HCT116 (cell line): ENCODE measurements around the gene SEMA6D. TPM values are rescaled to one million over a fixed set of nuclear protein-coding genes. Genes with fewer than 3 reads are reported as not detected.

Experiments
- ATAC-seq: fragments of 200-7000 bp; cut with Tn5 transposase; 2 replicates; pipeline ENCODE4 v1.9.1; 2020; ENCODE audit warnings: mild to moderate bottlenecking, moderate library complexity
- BruUV-seq: library from RNA; stranded (reverse); fragments of 400-500 nt; replicated peaks from 2 replicates; lab custom pipeline; 2021; lab: Mats Ljungman, UMichigan
- CTCF ChIA-PET: fragments of 300-600 bp; sonication (Branson Sonifier 250); formaldehyde crosslinking; loops from one replicate; lab custom pipeline; 2021; ENCODE audit warnings: antibody characterized with exemption; lab: Charles Lee
- POLR2A ChIA-PET: fragments of 300-600, 350-600 bp; sonication (Branson Sonifier 250); formaldehyde crosslinking; loops from one replicate; lab custom pipeline; 2021; ENCODE audit warnings: antibody characterized with exemption; lab: Charles Lee
- RAD21 ChIA-PET, 2 experiments: fragments of 300-600 bp; sonication (Branson Sonifier 250); formaldehyde crosslinking; loops; one replicate each; lab custom pipeline; 2023; ENCODE audit warnings: low total read pairs in 2 of 2; ENCODE audit not compliant: uncharacterized antibody in 2 of 2, unreplicated experiment in 2 of 2, low non-redundant PET in 1 of 2; lab: Charles Lee
- DNase-seq: peaks from one replicate; pipeline ENCODE4 v3.0.0-alpha.2; 2010; ENCODE audit warnings: low read depth, low spot score
- H2AFZ ChIP-seq: fragments of 200-600 bp; shearing (Covaris generic), sonication (generic); 2 replicates; pipeline ENCODE4 v1.6.1; 2017; ENCODE audit warnings: low read depth, mixed run types, mixed read lengths, antibody characterized with exemption, low read length; ENCODE audit not compliant: poor library complexity, severe bottlenecking
- H3K27ac ChIP-seq: 2 replicates; pipeline ENCODE4 v1.5.1; 2012; ENCODE audit warnings: low read depth, low read length
- H3K27me3 ChIP-seq: fragments of 200-600 bp; sonication (generic); 2 replicates; pipeline ENCODE4 v1.6.1; 2016; ENCODE audit warnings: mixed run types, low read length, mixed read lengths; ENCODE audit not compliant: insufficient read depth
- H3K36me3 ChIP-seq, 2 experiments: fragments of 200-500 bp in 1 of 2; fragments of 200-600 bp in 1 of 2; sonication (Bioruptor generic) in 1 of 2; sonication (generic) in 1 of 2; 2 replicates each; pipeline versions ENCODE4 v1.5.1 to v1.6.1; 2014 to 2016; ENCODE audit warnings: low read length in 2 of 2, inconsistent platforms in 1 of 2, mixed read lengths in 1 of 2, mixed run types in 1 of 2; ENCODE audit not compliant: insufficient read depth in 2 of 2, control insufficient read depth in 1 of 2
- H3K4me1 ChIP-seq, 2 experiments: fragments of 200-600 bp in 1 of 2; sonication (generic) in 1 of 2; 2 replicates each; pipeline versions ENCODE4 v1.5.1 to v1.6.1; 2012 to 2017; ENCODE audit warnings: low read length in 2 of 2, inconsistent platforms in 1 of 2, mild to moderate bottlenecking in 1 of 2, mixed read lengths in 1 of 2, mixed run types in 1 of 2, moderate library complexity in 1 of 2; ENCODE audit not compliant: insufficient read depth in 2 of 2, control insufficient read depth in 1 of 2
- H3K4me2 ChIP-seq: fragments of 200-600 bp; sonication (generic); 2 replicates; pipeline ENCODE4 v1.6.1; 2017; ENCODE audit warnings: mixed run types, low read length, mixed read lengths
- H3K4me3 ChIP-seq, 2 experiments: fragments of 200-600 bp in 1 of 2; sonication (generic) in 1 of 2; replicated peaks in 1 of 2; 2 replicates each; pipeline ENCODE4 v1.5.1; 2011 to 2016; ENCODE audit warnings: low read length in 2 of 2, control low read depth in 1 of 2, low read depth in 1 of 2, mild to moderate bottlenecking in 1 of 2, mixed read lengths in 1 of 2, mixed run types in 1 of 2
- H3K79me2 ChIP-seq: fragments of 200-600 bp; sonication (generic); 2 replicates; pipeline ENCODE4 v1.6.1; 2017; ENCODE audit warnings: mild to moderate bottlenecking, mixed run types, low read length, moderate library complexity, mixed read lengths; ENCODE audit not compliant: insufficient read depth
- H3K9ac ChIP-seq: fragments of 200-600 bp; sonication (generic); 2 replicates; pipeline ENCODE4 v1.6.1; 2016; ENCODE audit warnings: low read length, mixed read lengths
- H3K9me2 ChIP-seq: fragments of 200-600 bp; sonication (generic), shearing (Covaris generic); 2 replicates; pipeline ENCODE4 v1.6.1; 2017; ENCODE audit warnings: mixed run types, mild to moderate bottlenecking, moderate library complexity; ENCODE audit not compliant: insufficient read depth
- H3K9me3 ChIP-seq, 2 experiments: fragments of 200-500 bp in 1 of 2; fragments of 200-600 bp in 1 of 2; sonication (Bioruptor generic) in 1 of 2; sonication (generic) in 1 of 2; 2 replicates each; pipeline ENCODE4 v1.6.1; 2014 to 2017; ENCODE audit warnings: low read length in 2 of 2, mixed read lengths in 2 of 2, inconsistent platforms in 1 of 2, low read depth in 1 of 2, mild to moderate bottlenecking in 1 of 2, mixed run types in 1 of 2, moderate library complexity in 1 of 2; ENCODE audit not compliant: control insufficient read depth in 1 of 2, insufficient read depth in 1 of 2
- H4K20me1 ChIP-seq: fragments of 200-600 bp; sonication (generic), shearing (Covaris generic); 2 replicates; pipeline ENCODE4 v1.6.1; 2017; ENCODE audit warnings: mixed run types, mild to moderate bottlenecking, moderate library complexity; ENCODE audit not compliant: insufficient read depth
- CBX3 ChIP-seq: IDR thresholded peaks from 2 replicates; pipeline ENCODE4 v1.6.1; 2012; ENCODE audit warnings: low read depth
- EGR1 ChIP-seq: IDR thresholded peaks from 2 replicates; pipeline ENCODE4 v1.6.1; 2012; ENCODE audit warnings: low read depth
- EZH2 ChIP-seq: fragments of 200-600 bp; sonication (generic); IDR thresholded peaks from 2 replicates; pipeline ENCODE4 v1.6.1; 2017; ENCODE audit warnings: antibody characterized with exemption, mixed run types
- EZH2phosphoT487 ChIP-seq: fragments of 200-600 bp; IDR thresholded peaks from 2 replicates; pipeline ENCODE4 v1.6.1; 2018; ENCODE audit warnings: antibody characterized with exemption, borderline replicate concordance
- FOSL1 ChIP-seq: IDR thresholded peaks from 2 replicates; pipeline ENCODE4 v1.6.1; 2012; ENCODE audit warnings: low read depth
- ZFX ChIP-seq: fragments of 450-650 bp; IDR thresholded peaks from 2 replicates; pipeline ENCODE4 v1.6.1; 2017
- intact Hi-C: fragments of 100-400 bp; cut with micrococcal nuclease; formaldehyde crosslinking; loops from 2 replicates; pipeline ENCODE4 v1.10.0; 2022
- total RNA-seq: library from RNA; stranded (reverse); gene quantifications from one replicate; pipeline ENCODE4 v1.2.1, GENCODE V29; 2021; ENCODE audit not compliant: unreplicated experiment
- TF ChIP-seq, protein P1 (sequence below): IDR thresholded peaks from 2 replicates; pipeline ENCODE4 v1.6.1; 2012; ENCODE audit warnings: low read depth
- TF ChIP-seq, protein P2 (sequence below): IDR thresholded peaks from 2 replicates; pipeline ENCODE4 v1.6.1; 2012

The SEMA6D gene
- total RNA-seq, 1 experiment from 2014 or later = 0.02 TPM

DNA sequence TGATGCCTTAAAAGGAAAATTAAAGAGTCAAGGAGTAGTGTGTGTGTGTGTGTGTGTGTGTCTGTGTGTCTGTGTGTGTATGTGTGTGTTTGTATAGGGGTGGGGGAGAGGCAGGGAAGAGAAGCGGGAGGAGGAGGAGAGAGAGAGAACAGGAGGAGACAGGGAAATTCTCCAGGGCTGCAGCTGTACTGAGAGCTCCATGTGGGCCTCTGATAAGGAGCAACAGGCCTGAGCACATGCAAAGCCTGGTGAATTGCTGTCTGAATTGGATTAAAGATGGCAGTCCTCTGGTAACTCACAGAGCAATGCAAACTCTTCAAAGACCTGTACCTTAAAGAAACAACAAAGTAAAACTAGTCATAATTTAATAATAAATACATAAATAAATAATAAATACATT is 70.6 kb downstream of the SEMA6D start (continued):
- TF ChIP-seq CBX3 = no peak

DNA sequence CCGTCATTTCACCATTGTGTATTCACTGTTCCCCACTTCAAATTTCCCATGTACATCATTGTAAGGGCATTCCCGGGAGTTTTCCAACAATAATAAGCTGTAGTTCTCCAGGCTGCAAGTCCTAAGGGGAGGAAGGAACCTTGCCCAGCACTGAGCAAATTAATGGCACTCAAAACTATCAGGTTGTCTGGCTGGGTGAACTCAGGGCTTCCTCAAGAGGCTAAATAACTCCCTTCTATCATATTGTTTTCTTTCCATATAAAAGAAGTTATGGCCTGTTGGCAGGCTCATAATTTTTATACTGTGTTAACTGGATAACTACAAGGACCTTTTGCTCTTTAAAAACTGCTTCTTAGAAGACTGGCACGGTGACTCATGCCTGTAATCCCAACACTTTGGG is 71.4 kb downstream of the SEMA6D start:
- intact Hi-C loops = no loop called here
- DNase-seq (no peak), ATAC-seq (no peak)
- no TSS peak for BruUV-seq
- Histone ChIP-seq H4K20me1 (no peaks in the 10 kb centered on the region), H3K9me3 (peaks cover 15 to 29% of the 10 kb centered on the region in 2 experiments; a peak in 2 of 4 replicates), H3K4me1 (no peaks in the 10 kb centered on the region), H3K9ac (no peak overlapping the region), H3K4me2 (no peak overlapping the region), H3K27ac (no peak overlapping the region), H3K79me2 (no peaks in the 10 kb centered on the region), H2AFZ (no peak overlapping the region), H3K9me2 (no peaks in the 10 kb centered on the region), H3K36me3 (no peaks in the 10 kb centered on the region), H3K27me3 (no peaks in the 10 kb centered on the region), H3K4me3 (no peak overlapping the region)
- RAD21 ChIA-PET = no interaction called here
- CTCF ChIA-PET = no interaction called here
- TF ChIP-seq EZH2phosphoT487 (no peak), FOSL1 (no peak), CBX3 (no peak), ZFX (no peak), EGR1 (no peak), EZH2 (no peak)
- TF ChIP-seq, protein P1, sequence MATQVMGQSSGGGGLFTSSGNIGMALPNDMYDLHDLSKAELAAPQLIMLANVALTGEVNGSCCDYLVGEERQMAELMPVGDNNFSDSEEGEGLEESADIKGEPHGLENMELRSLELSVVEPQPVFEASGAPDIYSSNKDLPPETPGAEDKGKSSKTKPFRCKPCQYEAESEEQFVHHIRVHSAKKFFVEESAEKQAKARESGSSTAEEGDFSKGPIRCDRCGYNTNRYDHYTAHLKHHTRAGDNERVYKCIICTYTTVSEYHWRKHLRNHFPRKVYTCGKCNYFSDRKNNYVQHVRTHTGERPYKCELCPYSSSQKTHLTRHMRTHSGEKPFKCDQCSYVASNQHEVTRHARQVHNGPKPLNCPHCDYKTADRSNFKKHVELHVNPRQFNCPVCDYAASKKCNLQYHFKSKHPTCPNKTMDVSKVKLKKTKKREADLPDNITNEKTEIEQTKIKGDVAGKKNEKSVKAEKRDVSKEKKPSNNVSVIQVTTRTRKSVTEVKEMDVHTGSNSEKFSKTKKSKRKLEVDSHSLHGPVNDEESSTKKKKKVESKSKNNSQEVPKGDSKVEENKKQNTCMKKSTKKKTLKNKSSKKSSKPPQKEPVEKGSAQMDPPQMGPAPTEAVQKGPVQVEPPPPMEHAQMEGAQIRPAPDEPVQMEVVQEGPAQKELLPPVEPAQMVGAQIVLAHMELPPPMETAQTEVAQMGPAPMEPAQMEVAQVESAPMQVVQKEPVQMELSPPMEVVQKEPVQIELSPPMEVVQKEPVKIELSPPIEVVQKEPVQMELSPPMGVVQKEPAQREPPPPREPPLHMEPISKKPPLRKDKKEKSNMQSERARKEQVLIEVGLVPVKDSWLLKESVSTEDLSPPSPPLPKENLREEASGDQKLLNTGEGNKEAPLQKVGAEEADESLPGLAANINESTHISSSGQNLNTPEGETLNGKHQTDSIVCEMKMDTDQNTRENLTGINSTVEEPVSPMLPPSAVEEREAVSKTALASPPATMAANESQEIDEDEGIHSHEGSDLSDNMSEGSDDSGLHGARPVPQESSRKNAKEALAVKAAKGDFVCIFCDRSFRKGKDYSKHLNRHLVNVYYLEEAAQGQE = no peak
- TF ChIP-seq, protein P2, sequence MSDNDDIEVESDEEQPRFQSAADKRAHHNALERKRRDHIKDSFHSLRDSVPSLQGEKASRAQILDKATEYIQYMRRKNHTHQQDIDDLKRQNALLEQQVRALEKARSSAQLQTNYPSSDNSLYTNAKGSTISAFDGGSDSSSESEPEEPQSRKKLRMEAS = no peak
- POLR2A ChIA-PET = no interaction called here
